ENCODE data around the gene POLR3B. TPM values are rescaled to one million over a fixed set of nuclear protein-coding genes. Genes with fewer than 3 reads are reported as not detected.
"Not testable (repeated sequence)": the region's sequence is repeated elsewhere in the genome, so short reads cannot be mapped to it uniquely, and the experiment has no call there.

POLR3B gene
- total RNA-seq, 1 experiment from 2014 or later = 10.0 TPM

- no peaks in the 10 kb centered on the region for H3K4me1 ChIP-seq (ENCODE audit: low read length)
- H3K9ac ChIP-seq (ENCODE audit: low read length) = no peak overlapping the region
- no peak overlapping the region for H2AFZ ChIP-seq (ENCODE audit: low read length)
- no peaks in the 10 kb centered on the region for H4K20me1 ChIP-seq (ENCODE audit: insufficient read depth, low read depth, low read length)
- H3K4me2 ChIP-seq (ENCODE audit: low read depth, low read length, poor library complexity, severe bottlenecking) = no peak overlapping the region
- no peak for DNase-seq
- no peak overlapping the region for H3K27ac ChIP-seq (ENCODE audit: low read length)
- H3K9me2 ChIP-seq (replicated peaks; ENCODE audit: insufficient read depth, low read length) = no peaks in the 10 kb centered on the region
- H3K9me3 ChIP-seq (ENCODE audit: low read length) = no peaks in the 10 kb centered on the region; the same call in 1 of the 2 replicates
- H3K36me3 ChIP-seq (ENCODE audit: insufficient read depth, low read length) = peaks cover 62% of the 10 kb centered on the region
- H3K27me3 ChIP-seq (ENCODE audit: low read length) = no peaks in the 10 kb centered on the region
- H3K79me2 ChIP-seq (ENCODE audit: low read length) = 0 out of 2 replicates have a peak, but pooled peaks cover 5% of the 10 kb centered on the region
- no peak overlapping the region for H3K4me3 ChIP-seq (ENCODE audit: low read length)
Observed at GRCh38 chr12:106369624-106370346, 12.2 kb downstream of the POLR3B start.

GRCh38 chr12:106378788-106379187, 21.2 kb downstream of the POLR3B start:
- Histone ChIP-seq H4K20me1 (ENCODE audit: insufficient read depth, low read depth, low read length) (no peaks in the 10 kb centered on the region), H3K36me3 (ENCODE audit: insufficient read depth, low read length) (peaks cover 63% of the 10 kb centered on the region), H3K27me3 (ENCODE audit: low read length) (no peaks in the 10 kb centered on the region), H3K4me1 (ENCODE audit: low read length) (no peaks in the 10 kb centered on the region), H3K9ac (ENCODE audit: low read length) (no peak overlapping the region), H3K4me3 (ENCODE audit: low read length) (no peak overlapping the region), H3K9me3 (ENCODE audit: low read length) (no peaks in the 10 kb centered on the region), H3K79me2 (ENCODE audit: low read length) (no peaks in the 10 kb centered on the region), H3K27ac (ENCODE audit: low read length) (no peak overlapping the region), H2AFZ (ENCODE audit: low read length) (no peak overlapping the region), H3K4me2 (ENCODE audit: low read depth, low read length, poor library complexity, severe bottlenecking) (no peak overlapping the region), H3K9me2 (replicated peaks; ENCODE audit: insufficient read depth, low read length) (no peaks in the 10 kb centered on the region)
- DNase-seq = no peak

GRCh38 chr12:106380954-106381353, 23.4 kb downstream of the POLR3B start:
- DNase-seq = no peak

GRCh38 chr12:106381866-106382265, 24.3 kb downstream of the POLR3B start:
- H4K20me1 ChIP-seq (ENCODE audit: insufficient read depth, low read depth, low read length); H3K27me3 ChIP-seq (ENCODE audit: low read length); H3K4me3 ChIP-seq (ENCODE audit: low read length); H3K79me2 ChIP-seq (ENCODE audit: low read length); H3K4me1 ChIP-seq (ENCODE audit: low read length); H3K4me2 ChIP-seq (ENCODE audit: low read depth, low read length, poor library complexity, severe bottlenecking); H2AFZ ChIP-seq (ENCODE audit: low read length); H3K27ac ChIP-seq (ENCODE audit: low read length); H3K9ac ChIP-seq (ENCODE audit: low read length); DNase-seq; H3K9me2 ChIP-seq (replicated peaks; ENCODE audit: insufficient read depth, low read length); H3K9me3 ChIP-seq (ENCODE audit: low read length): not testable (repeated sequence)
- H3K36me3 ChIP-seq (ENCODE audit: insufficient read depth, low read length) = peaks cover 50% of the 10 kb centered on the region

More at GRCh38 chr12:106380954-106381353, 23.4 kb downstream of the POLR3B start:
- Histone ChIP-seq H3K9ac (ENCODE audit: low read length) (no peak overlapping the region), H3K36me3 (ENCODE audit: insufficient read depth, low read length) (peaks cover 57% of the 10 kb centered on the region), H3K79me2 (ENCODE audit: low read length) (no peaks in the 10 kb centered on the region), H2AFZ (ENCODE audit: low read length) (no peak overlapping the region), H3K4me1 (ENCODE audit: low read length) (no peaks in the 10 kb centered on the region; the same call in 1 of the 2 replicates), H3K4me3 (ENCODE audit: low read length) (no peak overlapping the region), H3K27ac (ENCODE audit: low read length) (no peak overlapping the region), H4K20me1 (ENCODE audit: insufficient read depth, low read depth, low read length) (no peaks in the 10 kb centered on the region), H3K9me3 (ENCODE audit: low read length) (no peaks in the 10 kb centered on the region), H3K4me2 (ENCODE audit: low read depth, low read length, poor library complexity, severe bottlenecking) (no peak overlapping the region), H3K9me2 (replicated peaks; ENCODE audit: insufficient read depth, low read length) (no peaks in the 10 kb centered on the region), H3K27me3 (ENCODE audit: low read length) (no peaks in the 10 kb centered on the region)

- H4K20me1 ChIP-seq (ENCODE audit: insufficient read depth, low read depth, low read length) = no peaks in the 10 kb centered on the region
- no peak for DNase-seq
Observed at GRCh38 chr12:106386813-106387535, 29.4 kb downstream of the POLR3B start.

GRCh38 chr12:106387848-106388377, 30.4 kb downstream of the POLR3B start:
- H3K36me3 ChIP-seq (ENCODE audit: insufficient read depth, low read length) = peaks cover 16% of the 10 kb centered on the region; the same call in 1 of the 2 replicates

More at GRCh38 chr12:106386813-106387535, 29.4 kb downstream of the POLR3B start:
- Histone ChIP-seq H3K4me3 (ENCODE audit: low read length) (no peak overlapping the region), H3K9ac (ENCODE audit: low read length) (no peak overlapping the region), H3K4me2 (ENCODE audit: low read depth, low read length, poor library complexity, severe bottlenecking) (no peak overlapping the region), H3K4me1 (ENCODE audit: low read length) (no peaks in the 10 kb centered on the region; the same call in 1 of the 2 replicates), H3K27ac (ENCODE audit: low read length) (no peak overlapping the region), H3K36me3 (ENCODE audit: insufficient read depth, low read length) (peaks cover 14% of the 10 kb centered on the region), H3K79me2 (ENCODE audit: low read length) (peaks cover 14% of the 10 kb centered on the region; the same call in 1 of the 2 replicates), H2AFZ (ENCODE audit: low read length) (no peak overlapping the region), H3K9me2 (replicated peaks; ENCODE audit: insufficient read depth, low read length) (no peaks in the 10 kb centered on the region), H3K27me3 (ENCODE audit: low read length) (no peaks in the 10 kb centered on the region), H3K9me3 (ENCODE audit: low read length) (no peaks in the 10 kb centered on the region)

GRCh38 chr12:106389151-106389550, 31.6 kb downstream of the POLR3B start:
- H3K9ac ChIP-seq (ENCODE audit: low read length) = no peak overlapping the region
- H2AFZ ChIP-seq (ENCODE audit: low read length) = no peak overlapping the region
- no peaks in the 10 kb centered on the region for H3K27me3 ChIP-seq (ENCODE audit: low read length)
- H3K4me1 ChIP-seq (ENCODE audit: low read length) = no peaks in the 10 kb centered on the region; the same call in 1 of the 2 replicates
- no peak for DNase-seq
- H3K4me2 ChIP-seq (ENCODE audit: low read depth, low read length, poor library complexity, severe bottlenecking) = no peak overlapping the region
- no peaks in the 10 kb centered on the region for H3K9me2 ChIP-seq (replicated peaks; ENCODE audit: insufficient read depth, low read length)
- H3K27ac ChIP-seq (ENCODE audit: low read length) = no peak overlapping the region
- H3K36me3 ChIP-seq (ENCODE audit: insufficient read depth, low read length) = peaks cover 28% of the 10 kb centered on the region
- no peaks in the 10 kb centered on the region for H3K9me3 ChIP-seq (ENCODE audit: low read length)
- H3K4me3 ChIP-seq (ENCODE audit: low read length) = no peak overlapping the region
- H4K20me1 ChIP-seq (ENCODE audit: insufficient read depth, low read depth, low read length) = no peaks in the 10 kb centered on the region
- H3K79me2 ChIP-seq (ENCODE audit: low read length) = peaks cover 17% of the 10 kb centered on the region

More at GRCh38 chr12:106387848-106388377, 30.4 kb downstream of the POLR3B start:
- no peaks in the 10 kb centered on the region for H3K9me2 ChIP-seq (replicated peaks; ENCODE audit: insufficient read depth, low read length)
- peaks cover 15% of the 10 kb centered on the region for H3K79me2 ChIP-seq (ENCODE audit: low read length)
- H4K20me1 ChIP-seq (ENCODE audit: insufficient read depth, low read depth, low read length) = no peaks in the 10 kb centered on the region
- no peak overlapping the region for H3K4me3 ChIP-seq (ENCODE audit: low read length)
- H3K27me3 ChIP-seq (ENCODE audit: low read length) = no peaks in the 10 kb centered on the region
- no peak overlapping the region for H3K9ac ChIP-seq (ENCODE audit: low read length)
- H3K9me3 ChIP-seq (ENCODE audit: low read length) = no peaks in the 10 kb centered on the region
- H3K27ac ChIP-seq (ENCODE audit: low read length) = no peak overlapping the region
- no peak for DNase-seq
- no peaks in the 10 kb centered on the region; the same call in 1 of the 2 replicates for H3K4me1 ChIP-seq (ENCODE audit: low read length)
- no peak overlapping the region for H2AFZ ChIP-seq (ENCODE audit: low read length)
- H3K4me2 ChIP-seq (ENCODE audit: low read depth, low read length, poor library complexity, severe bottlenecking) = no peak overlapping the region

- no peak overlapping the region for H3K27ac ChIP-seq (ENCODE audit: low read length)
- no peak for DNase-seq
- no peaks in the 10 kb centered on the region for H4K20me1 ChIP-seq (ENCODE audit: insufficient read depth, low read depth, low read length)
- H3K79me2 ChIP-seq (ENCODE audit: low read length) = peaks cover 14% of the 10 kb centered on the region
- H3K4me2 ChIP-seq (ENCODE audit: low read depth, low read length, poor library complexity, severe bottlenecking) = no peak overlapping the region
- no peak overlapping the region for H2AFZ ChIP-seq (ENCODE audit: low read length)
- H3K36me3 ChIP-seq (ENCODE audit: insufficient read depth, low read length) = peaks cover 52% of the 10 kb centered on the region
- H3K9me3 ChIP-seq (ENCODE audit: low read length) = no peaks in the 10 kb centered on the region
- H3K9ac ChIP-seq (ENCODE audit: low read length) = no peak overlapping the region
- H3K27me3 ChIP-seq (ENCODE audit: low read length) = no peaks in the 10 kb centered on the region
- H3K9me2 ChIP-seq (replicated peaks; ENCODE audit: insufficient read depth, low read length) = no peaks in the 10 kb centered on the region
- H3K4me1 ChIP-seq (ENCODE audit: low read length) = no peaks in the 10 kb centered on the region
- H3K4me3 ChIP-seq (ENCODE audit: low read length) = no peak overlapping the region
Observed at GRCh38 chr12:106392759-106393158, 35.2 kb downstream of the POLR3B start.
